Type B pancreatic cell (in vitro differentiated cells): Measurements from ENCODE around the gene DGKE. TPM values are rescaled to one million over a fixed set of nuclear protein-coding genes. Genes with fewer than 3 reads are reported as not detected.

Experiments used
- DNase-seq: peaks from one replicate; pipeline ENCODE4 v3.0.0; 2021; ENCODE audit warnings: mixed read lengths; ENCODE audit not compliant: unreplicated experiment; ENCODE audit errors: extremely low spot score
- H3K27ac Mint-ChIP-seq: 2 replicates; pipeline ENCODE4 v1.8.0; 2021; ENCODE audit warnings: mild to moderate bottlenecking, mixed read lengths
- H3K27me3 Mint-ChIP-seq: 2 replicates; pipeline ENCODE4 v1.8.0; 2021; ENCODE audit warnings: mixed read lengths
- H3K36me3 Mint-ChIP-seq: 2 replicates; pipeline ENCODE4 v1.8.0; 2021; ENCODE audit warnings: mixed read lengths
- H3K4me1 Mint-ChIP-seq: one replicate; pipeline ENCODE4 v1.8.0; 2021; ENCODE audit warnings: mixed read lengths; ENCODE audit not compliant: unreplicated experiment
- H3K4me3 Mint-ChIP-seq: 2 replicates; pipeline ENCODE4 v1.8.0; 2021; ENCODE audit warnings: mild to moderate bottlenecking, mixed read lengths
- H3K9me3 Mint-ChIP-seq: 2 replicates; pipeline ENCODE4 v1.8.0; 2021; ENCODE audit warnings: mixed read lengths
- CTCF ChIP-seq: fragments of 200-600 bp; sonication (generic); conservative IDR thresholded peaks from 2 replicates; pipeline ENCODE4 v1.5.0; 2021; ENCODE audit warnings: antibody characterized with exemption, mild to moderate bottlenecking
- total RNA-seq: library from RNA; stranded (reverse); gene quantifications from 2 replicates; pipeline ENCODE4 v1.2.1, GENCODE V29; 2021; ENCODE audit warnings: low replicate concordance

Gene DGKE
- total RNA-seq, 1 donor from 2014 or later: 6.9 TPM

- peaks cover 7% of the 10 kb centered on the region for H3K27me3 Mint-ChIP-seq
- no peaks in the 10 kb centered on the region for H3K9me3 Mint-ChIP-seq
- H3K36me3 Mint-ChIP-seq: no peaks in the 10 kb centered on the region
- H3K4me1 Mint-ChIP-seq: peaks cover 12% of the 10 kb centered on the region
- TF ChIP-seq CTCF: no peak
- no peak for DNase-seq
- H3K4me3 Mint-ChIP-seq: no peak overlapping the region
- H3K27ac Mint-ChIP-seq: no peak overlapping the region
These were observed 25.4 kb upstream of the DGKE start for GRCh38 chr17:56808503-56808902.

GRCh38 chr17:56809106-56809819 lies 24.7 kb upstream of the DGKE start:
- H3K4me1 Mint-ChIP-seq: peaks cover 12% of the 10 kb centered on the region
- H3K9me3 Mint-ChIP-seq: no peaks in the 10 kb centered on the region
- no peak for TF ChIP-seq CTCF
- peaks cover 12% of the 10 kb centered on the region for H3K27me3 Mint-ChIP-seq
- no peaks in the 10 kb centered on the region for H3K36me3 Mint-ChIP-seq
- no peak overlapping the region for H3K27ac Mint-ChIP-seq
- no peak overlapping the region for H3K4me3 Mint-ChIP-seq
- no peak for DNase-seq

- H3K27me3 Mint-ChIP-seq: peaks cover 15% of the 10 kb centered on the region
- H3K36me3 Mint-ChIP-seq: no peaks in the 10 kb centered on the region
- H3K4me3 Mint-ChIP-seq: no peak overlapping the region
- no peaks in the 10 kb centered on the region for H3K9me3 Mint-ChIP-seq
- H3K27ac Mint-ChIP-seq: no peak overlapping the region
- DNase-seq: no peak
- H3K4me1 Mint-ChIP-seq: peaks cover 12% of the 10 kb centered on the region
- TF ChIP-seq CTCF: no peak
These were observed 24.2 kb upstream of the DGKE start for GRCh38 chr17:56809820-56810179.

GRCh38 chr17:56810343-56810742 lies 23.6 kb upstream of the DGKE start:
- Mint-ChIP-seq H3K27ac (no peak overlapping the region), H3K4me3 (no peak overlapping the region), H3K27me3 (peaks cover 17% of the 10 kb centered on the region), H3K36me3 (no peaks in the 10 kb centered on the region), H3K9me3 (no peaks in the 10 kb centered on the region), H3K4me1 (peaks cover 12% of the 10 kb centered on the region)
- no peak for TF ChIP-seq CTCF
- DNase-seq: no peak

GRCh38 chr17:56810891-56811775 lies 22.8 kb upstream of the DGKE start:
- Mint-ChIP-seq H3K4me3 (no peak overlapping the region), H3K9me3 (no peaks in the 10 kb centered on the region), H3K27me3 (peaks cover 19% of the 10 kb centered on the region), H3K4me1 (peaks cover 12% of the 10 kb centered on the region), H3K27ac (no peak overlapping the region), H3K36me3 (no peaks in the 10 kb centered on the region)
- no peak for DNase-seq
- no peak for TF ChIP-seq CTCF
